Measurements from ENCODE around the gene GOLGA6B.

GRCh38 chr15:72682772-72683171 is 28.3 kb downstream of the GOLGA6B start:
- TF ChIP-seq POLR2A (IDR thresholded peaks at IDR 0.05; ENCODE audit: borderline replicate concordance, extremely low read depth, insufficient read depth, insufficient read length) (no peak), ATF3 (IDR thresholded peaks at IDR 0.05) (no peak), CTCF (IDR thresholded peaks at IDR 0.05 in 2 of 3, conservative IDR thresholded peaks at IDR 0.05 in 1 of 3; ENCODE audit: borderline replicate concordance in 1 of 3, insufficient read depth in 1 of 3, low read depth in 2 of 3, low read length in 2 of 3) (no peak), RAD21 (IDR thresholded peaks at IDR 0.05; ENCODE audit: low read depth) (no peak), SRF (IDR thresholded peaks at IDR 0.05; ENCODE audit: low read depth) (no peak), POLR2AphosphoS5 (IDR thresholded peaks at IDR 0.05; ENCODE audit: low read depth, low read length) (no peak), EZH2 (IDR thresholded peaks at IDR 0.05) (no peak), CEBPB (IDR thresholded peaks at IDR 0.05; ENCODE audit: low read depth) (no peak), SIN3A (IDR thresholded peaks at IDR 0.05; ENCODE audit: low read depth) (no peak), EZH2phosphoT487 (IDR thresholded peaks at IDR 0.05; ENCODE audit: borderline replicate concordance) (no peak), CBX3 (IDR thresholded peaks at IDR 0.05; ENCODE audit: low read depth) (no peak), MAX (IDR thresholded peaks at IDR 0.05) (no peak)
